Thyroid gland (tissue), 4 donors: ENCODE measurements around the gene ZC3H11A.

Source experiments
- CTCF ChIP-seq, 6 experiments: fragments of 200-600 bp in 3 of 6; fragments of 450-650 bp in 3 of 6; sonication (generic) in 3 of 6; IDR thresholded peaks; one replicate each; pipeline ENCODE4 v1.5.1; 2016 to 2019; ENCODE audit warnings: antibody characterized with exemption in 6 of 6, mild to moderate bottlenecking in 2 of 6, inconsistent platforms in 1 of 6, moderate library complexity in 1 of 6
- POLR2A ChIP-seq, 2 donors: fragments of 450-650 bp; IDR thresholded peaks; one replicate each; pipeline ENCODE4 v1.6.1; 2017; ENCODE audit warnings: antibody characterized with exemption in 2 of 2, mild to moderate bottlenecking in 2 of 2, moderate library complexity in 1 of 2

GRCh38 chr1:203823306-203823705 is 27.9 kb downstream of the ZC3H11A start:
- TF ChIP-seq POLR2A (IDR thresholded peaks at IDR 0.05) (no peak), CTCF (IDR thresholded peaks at IDR 0.05) (no peak)
